NCI-H526 (cell line): ENCODE data around the gene PCDHGB2.
A peak's percentile ranks its signal among the peaks of the same experiment; 100 is the strongest.
"Not testable (repeated sequence)": the region's sequence is repeated elsewhere in the genome, so short reads cannot be mapped to it uniquely, and the experiment has no call there.

Source experiments
- DNase-seq, 2 experiments: peaks; one replicate each; lab custom pipeline; 2025; lab: John Stamatoyannopoulos, UW

The PCDHGB2 gene

GRCh38 chr5:141384471-141385267 lies 24.9 kb downstream of the PCDHGB2 start:
- no peak for DNase-seq

- not testable (repeated sequence) for DNase-seq
Measured at GRCh38 chr5:141387557-141388311, 27.9 kb downstream of the PCDHGB2 start, which contains the start of gene PCDHGB4. Gene PCDHGB4, plus strand, starts transcription at chr5:141387698. Its CDS starts 187 bp downstream, at chr5:141387885.

GRCh38 chr5:141388661-141389060 lies 28.9 kb downstream of the PCDHGB2 start:
- DNase-seq: no peak

- no peak for DNase-seq
Measured at GRCh38 chr5:141389153-141390042, 29.6 kb downstream of the PCDHGB2 start.

- peak in 1 of 2 experiments; percentile 0 for DNase-seq
Measured at GRCh38 chr5:141392429-141393198, 32.8 kb downstream of the PCDHGB2 start, which contains the start of gene PCDHGA8. Gene PCDHGA8, plus strand, starts transcription at chr5:141392633. Its CDS starts 181 bp downstream, at chr5:141392814.

- DNase-seq: no peak
Measured at GRCh38 chr5:141393267-141393666, 33.5 kb downstream of the PCDHGB2 start.

GRCh38 chr5:141394401-141395187 lies 34.8 kb downstream of the PCDHGB2 start:
- DNase-seq: not testable (repeated sequence)

GRCh38 chr5:141397756-141398551 lies 38.2 kb downstream of the PCDHGB2 start, which contains the start of gene PCDHGB5:
Gene PCDHGB5, plus strand, starts transcription at chr5:141397947. Its CDS starts 181 bp downstream, at chr5:141398128.
- DNase-seq: not testable (repeated sequence)

GRCh38 chr5:141398608-141399007 lies 38.8 kb downstream of the PCDHGB2 start:
- no peak for DNase-seq

- DNase-seq: no peak
Measured at GRCh38 chr5:141399555-141400258, 39.9 kb downstream of the PCDHGB2 start.

- peak; percentile 6 to 52 for DNase-seq
Measured at GRCh38 chr5:141402553-141403243, 42.9 kb downstream of the PCDHGB2 start, which contains the start of gene PCDHGA9. Gene PCDHGA9, plus strand, starts transcription at chr5:141402778. Its CDS starts 175 bp downstream, at chr5:141402953.

- DNase-seq: no peak
Measured at GRCh38 chr5:141403387-141403786, 43.6 kb downstream of the PCDHGB2 start.

GRCh38 chr5:141407790-141408505 lies 48.2 kb downstream of the PCDHGB2 start, which contains the start of gene PCDHGB6:
Gene PCDHGB6, plus strand, starts transcription at chr5:141408021. Its CDS starts 182 bp downstream, at chr5:141408203.
- peak in 1 of 2 experiments; percentile 23 for DNase-seq

- DNase-seq: no peak
Measured at GRCh38 chr5:141409598-141410306, 50.0 kb downstream of the PCDHGB2 start.

GRCh38 chr5:141411575-141411974 lies 51.8 kb downstream of the PCDHGB2 start:
- DNase-seq: no peak
